ENCODE measurements around the gene EZR. TPM values are rescaled to one million over a fixed set of nuclear protein-coding genes. Genes with fewer than 3 reads are reported as not detected.

EZR gene
- polyA plus RNA-seq = 100 to 1,000 TPM; 129 to 153 (median 139) TPM

DNA sequence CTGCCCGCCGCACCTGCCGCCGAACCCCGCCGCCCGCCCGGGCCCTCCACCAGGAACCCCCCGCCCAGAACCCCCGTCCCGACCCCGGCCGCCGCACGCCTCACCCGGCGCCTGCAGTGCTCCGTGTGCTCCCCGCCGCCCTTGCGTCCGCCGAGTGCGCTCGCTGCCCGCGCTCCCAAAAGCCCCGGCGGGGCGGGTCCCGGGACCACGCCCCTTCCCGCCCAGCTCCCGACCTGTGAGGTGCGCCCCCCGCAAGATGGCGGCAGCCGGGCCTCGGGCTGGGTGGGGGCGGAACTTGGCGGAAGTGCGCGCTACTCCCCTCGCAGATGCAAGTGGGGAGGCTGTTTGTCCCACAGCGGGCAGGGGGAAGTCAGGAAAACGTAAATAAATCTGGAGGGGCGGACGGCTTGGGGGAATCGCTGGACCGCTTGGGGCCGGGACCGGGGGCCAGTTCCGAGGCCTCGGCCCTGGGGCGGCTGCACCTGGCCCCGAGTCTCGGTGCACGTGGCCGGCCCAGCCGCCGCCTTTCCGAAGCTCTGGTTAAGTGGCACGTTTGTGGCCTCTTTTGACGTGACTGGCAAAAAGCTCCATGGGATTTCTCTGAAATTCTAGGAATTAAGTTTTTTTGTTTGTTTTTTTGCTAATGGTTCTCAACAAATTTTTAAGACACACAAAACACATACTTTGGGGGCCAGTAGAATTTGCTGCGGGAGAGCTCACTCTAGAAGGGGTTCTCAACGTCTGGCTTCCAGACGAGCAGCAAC, at the start of gene EZR:
Gene EZR (minus strand): TSS at position 156 of the 764 bp plus-strand sequence. CDS start 1,275 bp downstream, outside the sequence.
- peaks cover 50 to 57% of the 10 kb centered on the region in 2 donors for H3K4me1 Mint-ChIP-seq
- DNase-seq = peak; percentile 75 to 79 (median 76)
- peaks cover under 1 to 10% (median 5%) of the 10 kb centered on the region in 3 donors for H3K36me3 Mint-ChIP-seq
- H3K9me3 Mint-ChIP-seq = no peaks in the 10 kb centered on the region
- H3K27me3 Mint-ChIP-seq (ENCODE audit: low read depth in 3 of 3) = peaks cover 5 to 12% (median 10%) of the 10 kb centered on the region in 3 donors
- peak within 1 kb of the TSS; percentile 72 to 98 (median 82) for H3K4me3 Mint-ChIP-seq
- peak within 1 kb of the TSS; percentile 87 to 96 (median 92) for H3K27ac Mint-ChIP-seq

DNA sequence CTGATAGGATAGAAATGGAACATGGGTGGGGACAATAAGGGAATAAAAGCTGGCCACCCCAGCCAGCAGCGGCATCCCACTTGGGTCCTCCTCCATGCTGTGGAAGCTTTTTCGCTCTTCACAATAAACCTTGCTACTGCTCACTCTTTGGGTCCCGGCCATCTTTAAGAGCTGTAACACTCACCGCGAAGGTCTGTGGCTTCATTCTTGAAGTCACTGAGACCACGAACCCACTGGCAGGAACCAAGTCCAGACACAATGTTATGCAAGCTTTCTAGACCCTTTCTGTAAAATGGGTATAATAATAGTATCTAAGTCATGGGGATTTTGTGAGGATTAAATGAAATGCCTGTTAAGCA, 48.9 kb upstream of the EZR start:
- Mint-ChIP-seq H3K4me3 (peak overlapping the region in 4 of 5 donors; percentile 49 to 90 (median 68)), H3K36me3 (no peaks in the 10 kb centered on the region), H3K9me3 (no peaks in the 10 kb centered on the region), H3K27ac (peak overlapping the region; percentile 96 to 99 (median 99)), H3K27me3 (ENCODE audit: low read depth in 3 of 3) (peaks cover 15 to 21% (median 19%) of the 10 kb centered on the region in 3 donors), H3K4me1 (peaks cover 38 to 40% of the 10 kb centered on the region in 2 donors)
- peak; percentile 56 to 64 (median 62) for DNase-seq

DNA sequence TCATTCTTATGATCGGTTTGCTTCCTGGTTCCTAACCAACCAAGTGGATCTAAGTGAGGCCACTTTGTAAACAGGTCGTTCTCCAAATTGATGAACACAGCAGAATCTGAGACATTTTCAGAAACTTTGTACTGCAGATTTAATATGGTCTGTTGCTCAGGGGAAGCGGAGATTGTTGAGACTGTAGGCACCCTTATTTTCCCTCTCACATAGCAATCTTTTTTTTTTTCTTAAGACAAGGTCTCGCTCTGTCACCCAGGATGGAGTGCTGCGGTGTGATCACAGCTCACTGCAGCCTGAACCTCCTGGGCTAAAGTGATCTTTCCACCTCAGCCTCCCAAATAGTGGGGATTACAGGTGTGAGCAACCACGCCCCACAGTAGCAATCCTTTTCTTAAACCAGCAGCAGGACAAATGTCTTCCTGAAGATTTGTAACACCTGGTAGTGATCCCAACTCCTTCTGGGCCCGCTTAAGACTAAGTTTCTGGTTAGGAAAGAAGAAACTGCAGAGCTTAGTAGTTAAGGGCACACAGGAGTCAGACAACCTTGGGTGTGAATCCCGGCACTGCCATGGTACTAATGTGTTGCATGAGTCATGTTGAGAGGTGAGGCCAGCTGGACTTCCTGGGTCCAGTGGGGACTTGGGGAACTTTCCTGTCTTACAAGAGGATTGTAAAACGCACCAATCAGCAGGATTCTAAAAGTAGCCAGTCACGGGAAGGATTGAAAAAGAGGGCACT, 48.4 kb upstream of the EZR start:
- H3K36me3 Mint-ChIP-seq = no peaks in the 10 kb centered on the region
- peaks cover 38 to 40% of the 10 kb centered on the region in 2 donors for H3K4me1 Mint-ChIP-seq
- peak in 1 of 3 donors; percentile 22 for DNase-seq
- H3K4me3 Mint-ChIP-seq = peak overlapping the region in 3 of 5 donors; percentile 18 to 50 (median 49)
- H3K27me3 Mint-ChIP-seq (ENCODE audit: low read depth in 3 of 3) = peaks cover 15 to 20% (median 19%) of the 10 kb centered on the region in 3 donors
- H3K9me3 Mint-ChIP-seq = no peaks in the 10 kb centered on the region
- H3K27ac Mint-ChIP-seq = peak overlapping the region; percentile 96 to 99 (median 99)

DNA sequence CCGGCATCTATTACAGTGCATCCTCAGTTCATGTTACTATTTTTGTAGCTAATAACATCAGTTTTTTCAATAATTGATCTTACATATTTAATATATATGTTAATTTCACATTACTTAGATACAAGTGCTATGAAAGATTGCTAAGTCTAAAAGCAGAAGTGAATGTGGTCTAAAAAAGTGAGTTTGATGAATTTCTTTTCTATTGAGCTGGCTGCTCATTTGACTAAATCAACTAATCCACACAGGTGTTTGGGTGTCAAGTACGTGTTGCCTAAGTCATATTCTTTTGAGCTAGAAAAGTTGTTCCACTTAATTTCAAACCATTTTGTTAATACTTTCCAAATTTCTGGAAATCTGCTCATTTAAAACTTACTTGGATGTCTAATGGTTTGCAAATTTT, 46.6 kb upstream of the EZR start:
- H3K4me1 Mint-ChIP-seq = peaks cover 34 to 38% of the 10 kb centered on the region in 2 donors
- no peak overlapping the region for H3K4me3 Mint-ChIP-seq
- no peaks in the 10 kb centered on the region for H3K36me3 Mint-ChIP-seq
- peak overlapping the region in 1 of 6 donors; percentile 99 for H3K27ac Mint-ChIP-seq
- H3K9me3 Mint-ChIP-seq = no peaks in the 10 kb centered on the region
- H3K27me3 Mint-ChIP-seq (ENCODE audit: low read depth in 3 of 3) = peaks cover 16 to 18% (median 17%) of the 10 kb centered on the region in 3 donors
- no peak for DNase-seq

DNA sequence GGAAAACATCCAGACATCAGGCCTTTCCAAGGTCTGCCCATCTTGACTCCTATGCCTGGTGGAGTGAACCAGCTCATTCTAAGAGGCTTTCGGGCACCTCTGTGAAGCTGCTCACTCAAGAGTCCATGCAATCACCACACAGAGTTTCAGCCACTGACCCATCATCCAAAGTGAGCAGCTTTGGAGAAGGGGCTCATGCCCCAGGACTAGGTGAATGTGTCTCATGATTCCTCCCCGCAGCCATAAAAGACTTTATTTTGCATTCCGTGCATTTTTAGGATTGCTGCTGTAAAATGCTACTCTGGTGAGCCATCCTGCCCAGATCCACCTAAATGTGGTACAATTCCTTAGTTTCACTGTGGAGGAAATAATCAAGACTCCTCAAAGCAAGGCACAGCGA, 44.5 kb upstream of the EZR start:
- Mint-ChIP-seq H3K4me1 (peaks cover 14 to 17% of the 10 kb centered on the region in 2 donors), H3K4me3 (no peak overlapping the region), H3K9me3 (no peaks in the 10 kb centered on the region), H3K27ac (peak overlapping the region in 1 of 6 donors; percentile 57), H3K27me3 (ENCODE audit: low read depth in 3 of 3) (peaks cover 2 to 4% (median 3%) of the 10 kb centered on the region in 3 donors), H3K36me3 (no peaks in the 10 kb centered on the region)
- no peak for DNase-seq

DNA sequence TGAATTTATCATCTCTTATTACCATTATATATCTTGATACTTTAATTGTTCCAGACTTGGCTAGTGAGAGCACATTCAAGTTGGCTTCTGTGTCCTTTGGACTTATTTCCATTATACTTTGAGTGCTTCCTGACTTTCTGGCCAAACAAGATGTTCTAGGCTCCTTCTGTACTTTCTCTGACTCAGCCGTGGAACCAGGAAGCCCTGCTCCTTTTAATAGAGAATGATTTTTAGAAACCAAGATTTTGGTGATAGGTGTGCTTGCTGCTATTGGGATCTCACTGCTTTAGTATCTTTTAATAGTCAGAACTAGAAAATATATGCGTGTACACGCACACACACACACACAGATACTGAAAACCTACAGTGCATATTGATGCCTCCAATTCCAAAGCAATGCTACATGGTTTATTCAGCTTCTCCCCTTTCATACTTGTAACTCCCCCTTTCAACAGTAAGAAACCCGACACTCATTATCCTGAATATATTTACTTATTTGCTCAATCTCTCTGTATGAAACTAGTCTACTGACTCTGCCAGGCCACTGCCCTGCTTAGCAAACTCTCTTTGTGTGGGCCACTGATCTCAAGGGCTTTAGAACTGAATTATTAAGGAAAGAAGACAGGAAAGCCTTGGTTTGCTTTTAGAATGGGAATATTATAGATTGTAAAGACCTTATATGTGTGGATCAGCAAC, 42.7 kb upstream of the EZR start:
- Mint-ChIP-seq H3K4me3 (no peak overlapping the region), H3K9me3 (no peaks in the 10 kb centered on the region), H3K36me3 (no peaks in the 10 kb centered on the region), H3K4me1 (no peaks in the 10 kb centered on the region), H3K27ac (peak overlapping the region in 1 of 6 donors; percentile 71), H3K27me3 (ENCODE audit: low read depth in 3 of 3) (peaks cover 0 to 2% (median 0%) of the 10 kb centered on the region in 3 donors)
- DNase-seq = no peak

DNA sequence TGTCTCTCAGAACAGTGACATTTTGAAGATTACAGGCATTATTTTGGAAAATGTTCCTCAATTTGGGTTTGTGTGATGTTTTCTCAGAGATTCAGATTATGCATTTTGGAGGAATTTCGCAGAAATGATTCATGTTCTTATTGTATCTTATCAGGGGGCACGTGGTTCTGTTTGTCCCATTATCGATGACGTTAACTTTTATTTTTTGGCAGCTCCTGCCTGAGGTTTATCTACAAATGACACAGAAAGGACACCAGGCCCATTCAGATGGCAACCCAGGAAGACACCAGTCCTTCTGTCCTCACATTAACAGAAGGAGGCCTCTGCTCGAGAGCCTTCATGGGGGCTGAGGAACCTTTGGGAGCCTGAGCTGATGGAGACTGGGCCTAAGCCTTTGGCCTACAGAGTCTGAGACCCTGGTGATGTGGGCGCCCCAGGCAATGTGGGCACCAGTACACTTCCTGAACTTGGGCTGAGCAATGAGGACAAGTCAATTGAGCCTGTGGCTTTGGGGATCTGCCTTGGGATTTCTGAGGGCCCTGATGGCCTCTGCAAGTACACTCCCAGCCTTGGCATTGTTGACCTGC, 41.2 kb upstream of the EZR start:
- peaks cover 0 to 11% of the 10 kb centered on the region in 2 donors for H3K4me1 Mint-ChIP-seq
- H3K27me3 Mint-ChIP-seq (ENCODE audit: low read depth in 3 of 3) = peaks cover 0 to 2% (median 2%) of the 10 kb centered on the region in 3 donors
- no peak overlapping the region for H3K4me3 Mint-ChIP-seq
- no peaks in the 10 kb centered on the region for H3K9me3 Mint-ChIP-seq
- DNase-seq = no peak
- peak overlapping the region in 2 of 6 donors; percentile 44 to 60 for H3K27ac Mint-ChIP-seq
- no peaks in the 10 kb centered on the region for H3K36me3 Mint-ChIP-seq

DNA sequence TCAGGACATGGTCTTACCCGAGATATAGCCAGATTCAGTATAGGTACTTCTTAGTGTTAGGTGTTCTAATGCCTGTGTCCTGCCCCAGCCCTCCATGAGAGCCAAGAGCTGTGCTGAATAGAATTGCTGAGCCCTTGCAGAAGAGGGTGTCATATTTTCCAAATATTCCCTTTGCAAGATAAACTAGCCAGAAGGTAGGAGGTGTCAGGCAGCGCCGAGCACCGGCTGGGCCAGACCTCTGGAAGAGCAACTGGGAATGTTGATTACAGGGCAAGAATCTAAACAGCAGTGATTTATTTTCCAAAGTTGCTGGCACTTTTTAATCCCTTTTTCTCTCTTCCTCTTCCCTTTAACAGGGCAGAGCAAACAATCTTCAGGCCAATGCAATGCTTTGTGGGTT, 37.1 kb upstream of the EZR start:
- no peaks in the 10 kb centered on the region for H3K36me3 Mint-ChIP-seq
- H3K27me3 Mint-ChIP-seq (ENCODE audit: low read depth in 3 of 3) = peaks cover 0 to 3% (median 2%) of the 10 kb centered on the region in 3 donors
- DNase-seq = no peak
- no peaks in the 10 kb centered on the region for H3K9me3 Mint-ChIP-seq
- H3K27ac Mint-ChIP-seq = peak overlapping the region in 4 of 6 donors; percentile 28 to 84 (median 54)
- peaks cover 0 to 15% of the 10 kb centered on the region in 2 donors for H3K4me1 Mint-ChIP-seq
- H3K4me3 Mint-ChIP-seq = no peak overlapping the region

DNA sequence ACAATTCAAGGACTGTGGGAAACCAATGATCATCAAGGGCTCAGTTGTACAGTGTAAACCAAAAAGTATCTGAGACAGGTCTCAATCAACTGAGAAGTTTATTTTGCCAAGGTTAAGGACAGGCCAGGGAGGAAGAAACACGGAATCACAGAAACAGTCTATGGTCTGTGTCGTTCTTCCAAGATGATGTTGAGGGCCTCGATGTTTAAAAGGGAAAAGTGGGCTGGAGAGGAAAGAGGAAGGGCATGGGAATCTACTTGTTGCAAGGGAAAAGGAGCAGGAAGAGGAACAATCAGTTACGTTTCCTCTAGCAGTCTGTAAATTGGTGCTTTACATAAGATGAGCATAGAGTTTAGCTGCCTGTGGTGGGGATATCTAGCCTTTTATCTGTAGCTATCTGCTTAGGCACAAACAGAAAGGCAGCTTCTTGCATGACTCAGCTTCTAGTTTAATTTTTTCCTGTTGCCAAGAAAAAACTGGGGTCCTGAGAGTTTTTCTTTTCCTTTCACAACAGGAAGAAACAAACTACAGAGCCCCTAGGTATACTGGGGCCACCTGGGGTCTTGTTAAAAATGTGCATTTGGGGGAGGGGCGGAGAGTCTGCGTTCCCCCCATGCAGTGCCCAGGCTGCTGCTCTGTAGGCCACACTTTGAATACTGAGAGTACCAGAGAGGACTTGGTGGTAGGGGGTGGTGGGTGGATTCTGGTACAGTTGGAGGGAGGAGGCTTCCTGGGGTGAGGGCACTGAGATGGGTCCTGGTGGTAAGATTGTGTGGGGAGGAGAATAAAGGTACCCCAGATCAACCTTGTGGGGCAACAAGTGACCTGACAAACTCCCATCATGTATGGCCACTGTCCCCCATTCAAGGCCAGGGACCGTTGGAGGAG, 35.3 kb upstream of the EZR start:
- Mint-ChIP-seq H3K36me3 (no peaks in the 10 kb centered on the region), H3K9me3 (no peaks in the 10 kb centered on the region), H3K27me3 (ENCODE audit: low read depth in 3 of 3) (peaks cover 4 to 11% (median 7%) of the 10 kb centered on the region in 3 donors), H3K4me1 (peaks cover 16 to 31% of the 10 kb centered on the region in 2 donors), H3K4me3 (peak overlapping the region in 1 of 5 donors; percentile 74), H3K27ac (no peak overlapping the region)
- peak; percentile 38 to 58 (median 47) for DNase-seq

DNA sequence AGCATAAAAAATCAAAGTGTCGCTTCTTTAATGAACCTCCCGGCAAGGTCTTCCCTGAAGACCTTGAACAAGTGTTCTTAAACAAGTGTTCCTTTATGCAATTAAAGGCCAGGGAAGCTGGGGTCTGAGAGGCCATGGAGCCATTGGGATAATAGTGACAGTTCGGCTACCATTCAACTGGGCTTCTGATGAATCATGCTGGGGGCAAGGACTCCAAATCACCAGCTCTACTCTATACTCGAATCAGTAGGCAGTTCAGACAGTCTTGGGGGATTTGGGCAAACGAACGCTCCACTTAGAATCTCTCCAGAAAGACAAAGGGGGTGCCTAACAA, 34.7 kb upstream of the EZR start:
- Mint-ChIP-seq H3K27me3 (ENCODE audit: low read depth in 3 of 3) (peaks cover 4 to 11% (median 8%) of the 10 kb centered on the region in 3 donors), H3K4me1 (peaks cover 22 to 37% of the 10 kb centered on the region in 2 donors), H3K4me3 (no peak overlapping the region), H3K36me3 (no peaks in the 10 kb centered on the region), H3K27ac (no peak overlapping the region), H3K9me3 (no peaks in the 10 kb centered on the region)
- DNase-seq = no peak

DNA sequence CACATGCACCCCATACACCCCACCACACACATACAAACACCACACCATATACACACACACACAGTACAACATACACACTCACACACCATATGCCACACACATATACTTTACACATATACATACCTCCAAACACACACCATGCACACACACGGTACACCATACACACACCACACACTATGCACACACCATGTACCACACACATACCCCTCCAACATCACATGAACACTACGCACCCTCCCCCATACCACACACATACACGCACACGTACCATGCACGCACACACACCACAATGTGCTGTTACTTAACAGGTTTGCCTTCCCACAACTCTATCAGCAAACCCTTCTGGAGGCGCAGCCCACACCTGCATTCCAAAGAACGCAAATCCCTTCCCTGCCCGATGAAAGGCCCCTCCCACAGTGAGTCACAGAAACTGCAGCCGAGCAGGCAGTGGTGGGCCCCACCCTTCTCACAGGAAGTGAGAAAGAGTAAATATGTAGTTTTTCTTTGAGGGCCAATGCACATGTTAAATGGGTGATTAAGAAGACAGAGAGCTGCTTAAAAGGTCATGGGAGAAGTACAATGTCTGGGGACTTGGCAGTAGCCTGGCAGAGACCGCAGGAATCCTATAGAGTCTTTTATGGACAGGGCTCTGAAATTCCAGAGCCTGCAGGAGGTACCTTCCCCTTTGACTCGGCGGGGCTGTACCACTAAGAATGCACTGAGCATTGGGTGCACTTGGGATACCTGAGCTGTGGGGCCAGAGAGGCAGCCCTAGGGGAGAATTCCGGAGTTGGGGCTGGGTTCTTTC, 34.1 kb upstream of the EZR start:
- H3K4me3 Mint-ChIP-seq = no peak overlapping the region
- H3K36me3 Mint-ChIP-seq = no peaks in the 10 kb centered on the region
- H3K4me1 Mint-ChIP-seq = peaks cover 28 to 42% of the 10 kb centered on the region in 2 donors
- H3K27me3 Mint-ChIP-seq (ENCODE audit: low read depth in 3 of 3) = peaks cover 4 to 11% (median 9%) of the 10 kb centered on the region in 3 donors
- no peak overlapping the region for H3K27ac Mint-ChIP-seq
- H3K9me3 Mint-ChIP-seq = no peaks in the 10 kb centered on the region
- DNase-seq = peak; percentile 87 to 88 (median 87)
